Fibroblast of villous mesenchyme (primary cell): ENCODE results near the gene FRK. TPM values are rescaled to one million over a fixed set of nuclear protein-coding genes. Genes with fewer than 3 reads are reported as not detected.
"Not testable (repeated sequence)": the region's sequence is repeated elsewhere in the genome, so short reads cannot be mapped to it uniquely, and the experiment has no call there.

ENCODE experiments used
- DNase-seq: peaks from one replicate; pipeline ENCODE4 v3.0.0-alpha.2; 2010; ENCODE audit warnings: low read depth
- H3K4me3 ChIP-seq: 2 replicates; pipeline ENCODE4 v1.5.1; 2011; ENCODE audit warnings: low read depth, mild to moderate bottlenecking, low read length
- total RNA-seq: library from RNA; depleted of rRNA; stranded (reverse); fragments of >200 nt; gene quantifications from 2 replicates; pipeline ENCODE4 v1.2.3, GENCODE V29; 2012
- TF ChIP-seq, protein P1 (sequence below): IDR thresholded peaks from 2 replicates; pipeline ENCODE4 v1.5.1; 2012; ENCODE audit warnings: low read depth, mild to moderate bottlenecking, low read length; ENCODE audit not compliant: insufficient read depth

FRK gene
- total RNA-seq, 1 donor: 0.43 TPM

DNA sequence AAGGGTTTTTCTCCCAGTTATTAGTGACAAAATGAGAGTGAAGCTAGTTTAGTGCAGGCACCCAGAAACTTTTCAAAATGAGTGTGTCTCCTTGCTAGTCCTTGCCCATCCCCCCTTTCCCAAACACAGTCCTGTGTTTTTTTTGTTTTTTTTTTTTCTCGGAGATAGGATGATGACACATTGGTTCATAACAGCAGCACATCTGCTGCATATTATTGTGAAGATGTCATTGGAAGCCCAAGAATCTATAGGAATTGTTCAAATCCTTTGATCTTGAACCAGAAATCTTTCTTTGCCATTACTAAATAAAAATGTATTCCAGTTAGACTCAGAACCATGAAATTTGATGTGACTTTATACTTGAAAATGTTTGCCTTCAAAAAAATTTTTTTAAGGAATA lies 162.4 kb downstream of the FRK start:
- H3K4me3 ChIP-seq: no peak overlapping the region
- DNase-seq: no peak
- TF ChIP-seq, protein P1, sequence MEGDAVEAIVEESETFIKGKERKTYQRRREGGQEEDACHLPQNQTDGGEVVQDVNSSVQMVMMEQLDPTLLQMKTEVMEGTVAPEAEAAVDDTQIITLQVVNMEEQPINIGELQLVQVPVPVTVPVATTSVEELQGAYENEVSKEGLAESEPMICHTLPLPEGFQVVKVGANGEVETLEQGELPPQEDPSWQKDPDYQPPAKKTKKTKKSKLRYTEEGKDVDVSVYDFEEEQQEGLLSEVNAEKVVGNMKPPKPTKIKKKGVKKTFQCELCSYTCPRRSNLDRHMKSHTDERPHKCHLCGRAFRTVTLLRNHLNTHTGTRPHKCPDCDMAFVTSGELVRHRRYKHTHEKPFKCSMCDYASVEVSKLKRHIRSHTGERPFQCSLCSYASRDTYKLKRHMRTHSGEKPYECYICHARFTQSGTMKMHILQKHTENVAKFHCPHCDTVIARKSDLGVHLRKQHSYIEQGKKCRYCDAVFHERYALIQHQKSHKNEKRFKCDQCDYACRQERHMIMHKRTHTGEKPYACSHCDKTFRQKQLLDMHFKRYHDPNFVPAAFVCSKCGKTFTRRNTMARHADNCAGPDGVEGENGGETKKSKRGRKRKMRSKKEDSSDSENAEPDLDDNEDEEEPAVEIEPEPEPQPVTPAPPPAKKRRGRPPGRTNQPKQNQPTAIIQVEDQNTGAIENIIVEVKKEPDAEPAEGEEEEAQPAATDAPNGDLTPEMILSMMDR: no peak

GRCh38 chr6:115896538-115897129 lies 164.1 kb downstream of the FRK start:
- peak; percentile 32 for DNase-seq
- TF ChIP-seq, protein P1: peak; percentile 85
- H3K4me3 ChIP-seq: no peak overlapping the region

DNA sequence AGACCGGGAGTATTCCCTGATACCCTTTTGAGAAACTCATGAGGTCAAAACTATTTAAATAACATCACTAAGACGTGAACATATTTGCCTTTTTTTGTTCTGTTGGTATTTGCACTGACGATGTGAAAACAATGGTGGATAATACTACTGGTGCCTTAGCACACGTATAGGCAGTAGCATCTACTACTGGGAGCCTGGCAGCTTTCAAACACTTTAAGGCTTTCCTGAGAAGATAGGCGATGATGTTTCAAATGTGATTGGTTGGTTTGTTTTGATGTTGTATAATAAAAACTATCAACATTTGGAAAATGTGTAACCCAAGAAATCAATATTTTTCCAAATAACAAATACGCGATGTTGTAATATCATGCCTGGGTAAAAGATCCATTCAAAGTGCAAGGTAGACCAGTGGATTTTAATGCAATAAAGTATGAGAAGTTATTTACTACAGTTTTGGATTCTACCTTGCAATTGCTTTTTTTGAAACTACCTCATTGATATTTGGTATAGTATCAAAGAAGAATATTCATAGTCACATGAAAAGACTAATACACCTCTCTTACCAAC lies 166.2 kb downstream of the FRK start:
- no peak overlapping the region for H3K4me3 ChIP-seq
- DNase-seq: no peak
- TF ChIP-seq, protein P1: no peak

DNA sequence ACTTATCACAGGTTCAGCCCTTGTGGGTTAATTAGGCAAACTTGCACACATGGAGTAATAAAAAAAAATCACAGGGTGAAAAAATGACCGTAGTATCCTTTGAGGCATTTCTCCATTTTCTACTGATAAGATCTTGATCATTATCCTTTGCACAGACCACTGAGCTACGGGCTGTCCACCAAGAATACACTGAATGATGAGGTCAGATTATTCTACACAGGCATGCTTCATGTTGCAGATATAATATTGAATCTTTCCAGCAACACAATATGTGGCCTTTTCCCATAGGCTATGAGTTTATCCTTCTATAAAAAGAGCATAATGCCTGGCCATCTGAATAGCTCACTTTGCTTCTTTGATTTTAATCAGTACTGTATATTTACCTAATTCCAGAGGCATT lies 168.9 kb downstream of the FRK start:
- TF ChIP-seq, protein P1: no peak
- DNase-seq: no peak
- H3K4me3 ChIP-seq: no peak overlapping the region

- no peak for DNase-seq
- TF ChIP-seq, protein P1: no peak
Observed at GRCh38 chr6:115891111-115891669, 169.5 kb downstream of the FRK start.

DNA sequence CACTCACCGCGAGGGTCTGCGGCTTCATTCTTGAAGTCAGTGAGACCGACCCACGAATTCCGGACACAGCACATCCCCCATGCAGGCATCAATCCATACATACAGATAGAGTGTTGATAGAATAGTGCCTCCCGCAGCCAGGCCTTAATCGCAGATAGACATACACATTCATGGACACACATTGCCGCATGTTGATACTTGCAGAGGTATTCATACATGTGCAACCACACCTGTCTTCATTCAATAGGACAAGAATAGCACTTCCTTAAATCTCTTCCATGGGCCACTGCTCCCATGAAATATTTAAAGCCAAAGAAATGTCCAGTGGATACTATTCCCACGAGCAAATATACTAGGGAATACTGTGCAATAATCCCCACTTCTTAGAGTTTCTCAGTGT lies 170.5 kb downstream of the FRK start:
- TF ChIP-seq, protein P1: no peak
- DNase-seq: no peak
- H3K4me3 ChIP-seq: no peak overlapping the region

More at GRCh38 chr6:115891111-115891669, 169.5 kb downstream of the FRK start:
- no peak overlapping the region for H3K4me3 ChIP-seq

DNA sequence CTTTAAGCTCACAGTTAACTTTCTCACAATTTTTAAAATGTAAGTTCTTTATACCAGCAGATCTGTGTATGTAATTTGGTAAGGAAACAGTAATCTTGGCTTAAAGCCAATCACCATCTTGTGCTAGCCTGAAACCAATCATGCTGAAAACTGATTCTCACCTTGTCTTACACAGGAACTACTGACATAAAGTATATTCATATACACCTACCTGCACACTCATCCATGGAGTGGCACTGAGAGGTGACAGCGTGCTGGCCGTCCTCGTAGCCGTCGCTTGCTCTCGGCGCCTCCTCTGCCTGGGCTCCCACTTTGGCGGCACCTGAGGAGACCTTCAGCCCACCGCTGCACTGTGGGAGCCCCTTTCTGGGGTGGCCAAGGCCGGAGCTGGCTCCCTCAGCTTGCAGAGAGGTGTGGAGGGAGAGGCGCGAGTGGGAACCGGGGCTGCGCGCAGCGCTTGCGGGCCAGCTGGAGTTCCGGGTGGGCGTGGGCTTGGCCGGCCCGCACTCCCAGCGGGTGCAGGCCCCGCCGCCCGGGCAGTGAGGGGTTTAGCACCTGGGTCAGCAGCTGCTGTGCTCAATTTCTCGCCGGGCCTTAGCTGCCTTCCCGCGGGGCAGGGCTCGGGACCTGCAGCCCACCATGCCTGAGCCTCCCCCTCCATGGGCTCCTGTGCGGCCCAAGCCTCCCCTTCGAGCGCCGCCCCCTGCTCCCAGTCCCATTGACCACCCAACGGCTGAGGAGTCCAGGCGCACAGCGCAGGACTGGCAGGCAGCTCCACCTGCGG lies 171.8 kb downstream of the FRK start:
- DNase-seq, H3K4me3 ChIP-seq: not testable (repeated sequence)
